Activated CD8-positive, alpha-beta memory T cell treated with anti-CD3 and anti-CD28 coated beads for 48 hours (primary cell): Measurements from ENCODE around the gene MORN1.

Source experiments
- DNase-seq, 3 experiments: peaks; one replicate each; pipeline ENCODE4 v3.0.0-alpha.2; 2020; ENCODE audit warnings: low read depth in 2 of 3, low spot score in 2 of 3

MORN1 gene

GRCh38 chr1:2294033-2294724 lies 97.2 kb downstream of the MORN1 start:
- DNase-seq: no peak

- DNase-seq: no peak
Observed at GRCh38 chr1:2292725-2293450, 98.5 kb downstream of the MORN1 start.

GRCh38 chr1:2291577-2291976 lies 99.8 kb downstream of the MORN1 start:
- DNase-seq: no peak

- DNase-seq: peak; percentile 45 to 64 (median 60)
Observed at GRCh38 chr1:2290595-2291510, 100.5 kb downstream of the MORN1 start.

- peak in 1 of 3 experiments; percentile 23 for DNase-seq
Observed at GRCh38 chr1:2290171-2290578, 101.2 kb downstream of the MORN1 start.

- DNase-seq: no peak
Observed at GRCh38 chr1:2289607-2290006, 101.7 kb downstream of the MORN1 start.

- DNase-seq: no peak
Observed at GRCh38 chr1:2288816-2289536, 102.4 kb downstream of the MORN1 start.

- DNase-seq: no peak
Observed at GRCh38 chr1:2288311-2288710, 103.0 kb downstream of the MORN1 start.

- no peak for DNase-seq
Observed at GRCh38 chr1:2287649-2288048, 103.7 kb downstream of the MORN1 start.

GRCh38 chr1:2286923-2287322 lies 104.4 kb downstream of the MORN1 start:
- no peak for DNase-seq

- DNase-seq: no peak
Observed at GRCh38 chr1:2284932-2285331, 106.4 kb downstream of the MORN1 start.

GRCh38 chr1:2283991-2284895 lies 107.1 kb downstream of the MORN1 start:
- no peak for DNase-seq

GRCh38 chr1:2283371-2283990 lies 107.9 kb downstream of the MORN1 start:
- no peak for DNase-seq

GRCh38 chr1:2282556-2283270 lies 108.6 kb downstream of the MORN1 start:
- DNase-seq: no peak

- no peak for DNase-seq
Observed at GRCh38 chr1:2279817-2280216, 111.5 kb downstream of the MORN1 start.

GRCh38 chr1:2279210-2279639 lies 112.1 kb downstream of the MORN1 start:
- no peak for DNase-seq

GRCh38 chr1:2278591-2279209 lies 112.7 kb downstream of the MORN1 start:
- DNase-seq: no peak

GRCh38 chr1:2277741-2278488 lies 113.4 kb downstream of the MORN1 start:
- DNase-seq: no peak
